ENCODE results near the gene CDH5.

DNA sequence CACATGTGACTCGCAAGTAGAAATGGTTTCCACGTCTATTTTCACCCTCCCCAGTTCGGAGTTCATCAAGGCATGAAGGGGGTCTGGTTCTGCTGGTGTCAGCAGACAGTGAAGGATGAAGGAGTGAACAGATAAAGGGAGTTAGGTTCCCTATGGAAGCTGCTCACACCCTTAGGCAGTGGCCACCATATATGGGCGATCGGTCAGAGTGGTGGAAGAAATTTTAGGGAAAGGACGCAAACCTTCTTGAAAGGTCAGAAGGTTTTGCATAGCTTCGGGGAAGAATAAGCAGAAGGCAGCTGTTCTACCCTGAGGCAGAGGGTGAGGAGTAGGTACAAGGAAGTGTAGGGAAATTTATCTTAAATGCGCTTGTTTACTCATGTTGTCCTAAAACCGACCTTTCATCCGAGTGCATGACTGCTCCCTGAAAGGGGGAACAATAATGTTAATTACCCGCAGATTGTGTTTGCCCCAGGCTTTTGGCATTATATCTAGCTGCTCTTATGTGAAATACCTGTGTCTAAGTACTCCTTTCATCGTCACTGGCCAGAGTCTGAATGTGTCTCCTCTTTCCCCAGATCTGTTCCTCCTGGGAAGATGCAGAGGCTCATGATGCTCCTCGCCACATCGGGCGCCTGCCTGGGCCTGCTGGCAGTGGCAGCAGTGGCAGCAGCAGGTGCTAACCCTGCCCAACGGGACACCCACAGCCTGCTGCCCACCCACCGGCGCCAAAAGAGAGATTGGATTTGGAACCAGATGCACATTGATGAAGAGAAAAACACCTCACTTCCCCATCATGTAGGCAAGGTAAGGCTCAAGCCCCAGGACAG lies 12.5 kb downstream of the CDH5 start:
- no peak for TF ChIP-seq POLR2A (IDR thresholded peaks at IDR 0.05)
- TF ChIP-seq, protein P1, sequence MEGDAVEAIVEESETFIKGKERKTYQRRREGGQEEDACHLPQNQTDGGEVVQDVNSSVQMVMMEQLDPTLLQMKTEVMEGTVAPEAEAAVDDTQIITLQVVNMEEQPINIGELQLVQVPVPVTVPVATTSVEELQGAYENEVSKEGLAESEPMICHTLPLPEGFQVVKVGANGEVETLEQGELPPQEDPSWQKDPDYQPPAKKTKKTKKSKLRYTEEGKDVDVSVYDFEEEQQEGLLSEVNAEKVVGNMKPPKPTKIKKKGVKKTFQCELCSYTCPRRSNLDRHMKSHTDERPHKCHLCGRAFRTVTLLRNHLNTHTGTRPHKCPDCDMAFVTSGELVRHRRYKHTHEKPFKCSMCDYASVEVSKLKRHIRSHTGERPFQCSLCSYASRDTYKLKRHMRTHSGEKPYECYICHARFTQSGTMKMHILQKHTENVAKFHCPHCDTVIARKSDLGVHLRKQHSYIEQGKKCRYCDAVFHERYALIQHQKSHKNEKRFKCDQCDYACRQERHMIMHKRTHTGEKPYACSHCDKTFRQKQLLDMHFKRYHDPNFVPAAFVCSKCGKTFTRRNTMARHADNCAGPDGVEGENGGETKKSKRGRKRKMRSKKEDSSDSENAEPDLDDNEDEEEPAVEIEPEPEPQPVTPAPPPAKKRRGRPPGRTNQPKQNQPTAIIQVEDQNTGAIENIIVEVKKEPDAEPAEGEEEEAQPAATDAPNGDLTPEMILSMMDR (IDR thresholded peaks at IDR 0.05), result no peak

All from esophagus squamous epithelium (tissue), 4 donors.